Liver (tissue), 3 donors: ENCODE data around the gene MYOCOS.

ENCODE experiments used
- CTCF ChIP-seq: fragments of 150-350 bp; IDR thresholded peaks from 2 replicates; pipeline ENCODE4 v1.5.1; 2017; ENCODE audit warnings: improper control_type of control experiment, low read depth, low read length; ENCODE audit not compliant: missing input control
- FOXA1 ChIP-seq: IDR thresholded peaks from 2 replicates; pipeline ENCODE4 v1.6.1; 2016; ENCODE audit warnings: antibody characterized with exemption
- GABPA ChIP-seq, 2 donors: IDR thresholded peaks in 1 of 2; conservative IDR thresholded peaks in 1 of 2; 2 replicates each; pipeline ENCODE4 v1.6.1; 2016; ENCODE audit warnings: antibody characterized with exemption in 2 of 2, mild to moderate bottlenecking in 1 of 2, moderate library complexity in 1 of 2
- HNF4A ChIP-seq, 2 donors: conservative IDR thresholded peaks; 2 replicates each; pipeline ENCODE4 v1.6.1; 2016; ENCODE audit warnings: antibody characterized with exemption in 2 of 2, mild to moderate bottlenecking in 2 of 2
- TF ChIP-seq, protein P1 (sequence below): IDR thresholded peaks from 2 replicates; pipeline ENCODE4 v1.6.1; 2016; ENCODE audit warnings: antibody characterized with exemption
- donor health status: healthy.
- donor health status: healthy.

- TF ChIP-seq FOXA1: no peak
- TF ChIP-seq CTCF: no peak
- TF ChIP-seq HNF4A (conservative IDR thresholded peaks at IDR 0.05): no peak
- TF ChIP-seq, protein P1, sequence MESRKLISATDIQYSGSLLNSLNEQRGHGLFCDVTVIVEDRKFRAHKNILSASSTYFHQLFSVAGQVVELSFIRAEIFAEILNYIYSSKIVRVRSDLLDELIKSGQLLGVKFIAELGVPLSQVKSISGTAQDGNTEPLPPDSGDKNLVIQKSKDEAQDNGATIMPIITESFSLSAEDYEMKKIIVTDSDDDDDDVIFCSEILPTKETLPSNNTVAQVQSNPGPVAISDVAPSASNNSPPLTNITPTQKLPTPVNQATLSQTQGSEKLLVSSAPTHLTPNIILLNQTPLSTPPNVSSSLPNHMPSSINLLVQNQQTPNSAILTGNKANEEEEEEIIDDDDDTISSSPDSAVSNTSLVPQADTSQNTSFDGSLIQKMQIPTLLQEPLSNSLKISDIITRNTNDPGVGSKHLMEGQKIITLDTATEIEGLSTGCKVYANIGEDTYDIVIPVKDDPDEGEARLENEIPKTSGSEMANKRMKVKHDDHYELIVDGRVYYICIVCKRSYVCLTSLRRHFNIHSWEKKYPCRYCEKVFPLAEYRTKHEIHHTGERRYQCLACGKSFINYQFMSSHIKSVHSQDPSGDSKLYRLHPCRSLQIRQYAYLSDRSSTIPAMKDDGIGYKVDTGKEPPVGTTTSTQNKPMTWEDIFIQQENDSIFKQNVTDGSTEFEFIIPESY: no peak
- TF ChIP-seq GABPA (IDR thresholded peaks at IDR 0.05 in 1 of 2, conservative IDR thresholded peaks at IDR 0.05 in 1 of 2): no peak
Observed at GRCh38 chr1:171625225-171625624, 3.2 kb downstream of the MYOCOS start.
